Mesenchymal stem cell (in vitro differentiated cells and primary cell): ENCODE data around the gene PCDHB14.
A peak's percentile ranks its signal among the peaks of the same experiment; 100 is the strongest.
"Not testable (repeated sequence)": the region's sequence is repeated elsewhere in the genome, so short reads cannot be mapped to it uniquely, and the experiment has no call there.

ENCODE experiments used
- DNase-seq: peaks from one replicate; pipeline ENCODE4 v3.0.0-alpha.2; 2013
- H2AFZ ChIP-seq: one replicate; pipeline ENCODE4 v1.6.1; 2013; ENCODE audit warnings: low read depth, mild to moderate bottlenecking, control low read depth, inconsistent platforms, low read length, moderate library complexity
- H2AK5ac ChIP-seq: 2 replicates; pipeline ENCODE4 v1.6.1; 2013; ENCODE audit warnings: low read length, moderate library complexity, mild to moderate bottlenecking, inconsistent platforms; ENCODE audit not compliant: severe bottlenecking
- H2BK120ac ChIP-seq: one replicate; pipeline ENCODE4 v1.6.1; 2013; ENCODE audit warnings: low read depth, mild to moderate bottlenecking, inconsistent platforms, low read length, moderate library complexity
- H2BK12ac ChIP-seq, 2 experiments: one replicate each; pipeline ENCODE4 v1.6.1; 2013; ENCODE audit warnings: inconsistent platforms in 2 of 2, low read length in 2 of 2, mild to moderate bottlenecking in 2 of 2, moderate library complexity in 2 of 2, control low read depth in 1 of 2
- H2BK15ac ChIP-seq: one replicate; pipeline ENCODE4 v1.6.1; 2013; ENCODE audit warnings: mild to moderate bottlenecking, low read depth, inconsistent platforms; ENCODE audit not compliant: poor library complexity, severe bottlenecking
- H2BK5ac ChIP-seq: 2 replicates; pipeline ENCODE4 v1.6.1; 2013; ENCODE audit warnings: low read depth, mild to moderate bottlenecking, low read length, control low read depth, inconsistent platforms; ENCODE audit not compliant: poor library complexity, severe bottlenecking
- H3K14ac ChIP-seq, 2 experiments: one replicate each; pipeline ENCODE4 v1.6.1; 2013; ENCODE audit warnings: inconsistent platforms in 2 of 2, low read length in 2 of 2, control low read depth in 1 of 2, mild to moderate bottlenecking in 1 of 2, moderate library complexity in 1 of 2
- H3K18ac ChIP-seq, 2 experiments: one replicate each; pipeline ENCODE4 v1.6.1; 2013; ENCODE audit warnings: inconsistent platforms in 2 of 2, low read length in 2 of 2, control low read depth in 1 of 2, low read depth in 1 of 2, mild to moderate bottlenecking in 1 of 2
- H3K23ac ChIP-seq, 2 experiments: one replicate each; pipeline ENCODE4 v1.6.1; 2013; ENCODE audit warnings: inconsistent platforms in 2 of 2, low read length in 2 of 2, mild to moderate bottlenecking in 2 of 2, moderate library complexity in 2 of 2, control low read depth in 1 of 2
- H3K27ac ChIP-seq: 2 replicates; pipeline ENCODE4 v1.5.1; 2013; ENCODE audit warnings: mild to moderate bottlenecking, moderate library complexity, low read length, control low read depth, inconsistent platforms; ENCODE audit not compliant: poor library complexity, severe bottlenecking
- H3K27me3 ChIP-seq, 2 experiments: 2 replicates each; pipeline versions ENCODE4 v1.6.1 to v1.7.0; 2013; ENCODE audit warnings: low read length in 2 of 2, mild to moderate bottlenecking in 2 of 2, moderate library complexity in 2 of 2, control low read depth in 1 of 2, inconsistent platforms in 1 of 2; ENCODE audit not compliant: control insufficient read depth in 1 of 2, insufficient read depth in 1 of 2
- H3K36me3 ChIP-seq, 2 experiments: 2 replicates each; pipeline versions ENCODE4 v1.6.1 to v1.7.0; 2013; ENCODE audit warnings: low read length in 2 of 2, control low read depth in 1 of 2, inconsistent platforms in 1 of 2, low read depth in 1 of 2, mild to moderate bottlenecking in 1 of 2; ENCODE audit not compliant: insufficient read depth in 2 of 2, control insufficient read depth in 1 of 2
- H3K4ac ChIP-seq, 2 experiments: one replicate each; pipeline ENCODE4 v1.6.1; 2013; ENCODE audit warnings: inconsistent platforms in 2 of 2, low read length in 2 of 2, mild to moderate bottlenecking in 2 of 2, moderate library complexity in 2 of 2, control low read depth in 1 of 2, low read depth in 1 of 2
- H3K4me1 ChIP-seq: 2 replicates; pipeline ENCODE4 v1.6.1; 2013; ENCODE audit warnings: low read depth, low read length, control low read depth; ENCODE audit not compliant: control insufficient read depth, insufficient read depth
- H3K4me2 ChIP-seq: 2 replicates; pipeline ENCODE4 v1.6.1; 2013; ENCODE audit warnings: low read length, mild to moderate bottlenecking, inconsistent platforms; ENCODE audit not compliant: poor library complexity, severe bottlenecking
- H3K4me3 ChIP-seq, 2 experiments: 2 replicates each; pipeline versions ENCODE4 v1.5.1 to v1.7.0; 2013; ENCODE audit warnings: low read length in 2 of 2, mild to moderate bottlenecking in 2 of 2, control low read depth in 1 of 2, low read depth in 1 of 2; ENCODE audit not compliant: insufficient read depth in 1 of 2
- H3K79me1 ChIP-seq: replicated peaks from 2 replicates; pipeline ENCODE4 v1.6.1; 2013; ENCODE audit warnings: mild to moderate bottlenecking, control low read depth, low read length, inconsistent platforms; ENCODE audit not compliant: poor library complexity, severe bottlenecking
- H3K9ac ChIP-seq: 2 replicates; pipeline ENCODE4 v1.7.0; 2013; ENCODE audit warnings: mild to moderate bottlenecking, low read length, moderate library complexity
- H3K9me3 ChIP-seq: 2 replicates; pipeline ENCODE4 v1.7.0; 2013; ENCODE audit warnings: mild to moderate bottlenecking, low read length; ENCODE audit not compliant: control insufficient read depth
- H4K8ac ChIP-seq: one replicate; pipeline ENCODE4 v1.6.1; 2013; ENCODE audit warnings: inconsistent platforms, mild to moderate bottlenecking, low read length, moderate library complexity
- H4K91ac ChIP-seq: one replicate; pipeline ENCODE4 v1.6.1; 2013; ENCODE audit warnings: mild to moderate bottlenecking, low read length, inconsistent platforms
- WGBS: methylation state at CpG from one replicate; pipeline ENCODE4 v1.1.7; 2013; ENCODE audit warnings: mixed read lengths; 5-methylcytosine and 5-hydroxymethylcytosine counted together

PCDHB14 gene

GRCh38 chr5:141235922-141236321, 12.8 kb downstream of the PCDHB14 start:
- not testable (repeated sequence) for H3K4me1 ChIP-seq, H2BK120ac ChIP-seq, H2BK5ac ChIP-seq

GRCh38 chr5:141236516-141237313, 13.6 kb downstream of the PCDHB14 start:
- Histone ChIP-seq H3K4me2 (no peak overlapping the region), H4K91ac (no peak overlapping the region), H3K36me3 (peaks cover 0 to 2% of the 10 kb centered on the region in 2 experiments), H2BK5ac (no peak overlapping the region), H3K4ac (no peak overlapping the region), H2BK120ac (no peak overlapping the region), H2AFZ (no peak overlapping the region), H2AK5ac (no peak overlapping the region), H3K9ac (no peak overlapping the region), H3K4me3 (peak overlapping the region in 1 of 2 experiments; percentile 7), H3K23ac (no peak overlapping the region), H3K27ac (no peak overlapping the region), H3K14ac (no peak overlapping the region), H3K27me3 (no peaks in the 10 kb centered on the region), H2BK15ac (no peak overlapping the region), H4K8ac (no peak overlapping the region), H2BK12ac (no peak overlapping the region), H3K18ac (no peak overlapping the region), H3K9me3 (peaks cover 97% of the 10 kb centered on the region), H3K79me1 (peaks cover 1% of the 10 kb centered on the region), H3K4me1 (no peaks in the 10 kb centered on the region)
- DNase-seq = no peak
- 96% methylated on average over 31 of the region's 32 CpGs for WGBS

More at GRCh38 chr5:141235922-141236321, 12.8 kb downstream of the PCDHB14 start:
- not testable (repeated sequence) for H3K4ac ChIP-seq, H2BK12ac ChIP-seq, H3K23ac ChIP-seq, H2AK5ac ChIP-seq, DNase-seq, H3K27ac ChIP-seq, H3K79me1 ChIP-seq, H3K36me3 ChIP-seq, H3K4me3 ChIP-seq, H2BK15ac ChIP-seq, H4K8ac ChIP-seq, H4K91ac ChIP-seq, H3K18ac ChIP-seq, H3K9ac ChIP-seq, H3K4me2 ChIP-seq, H3K27me3 ChIP-seq, H2AFZ ChIP-seq, H3K14ac ChIP-seq
- peaks cover 95% of the 10 kb centered on the region for H3K9me3 ChIP-seq
- WGBS = 94% methylated on average over 40 of the region's 40 CpGs

GRCh38 chr5:141241496-141241895, 18.4 kb downstream of the PCDHB14 start:
- Histone ChIP-seq H3K36me3 (peaks cover 0 to 3% of the 10 kb centered on the region in 2 experiments), H4K91ac (peak overlapping the region; percentile 28), H3K14ac (no peak overlapping the region), H3K23ac (no peak overlapping the region), H3K4me1 (no peaks in the 10 kb centered on the region), H3K27ac (no peak overlapping the region), H4K8ac (no peak overlapping the region), H3K4ac (no peak overlapping the region), H3K27me3 (no peaks in the 10 kb centered on the region), H3K9ac (no peak overlapping the region), H3K79me1 (no peaks in the 10 kb centered on the region), H3K9me3 (peaks cover 100% of the 10 kb centered on the region), H2BK15ac (no peak overlapping the region), H2BK120ac (no peak overlapping the region), H2AFZ (no peak overlapping the region), H3K4me2 (no peak overlapping the region), H2BK5ac (no peak overlapping the region), H3K4me3 (peak overlapping the region in 1 of 2 experiments; percentile 1), H3K18ac (no peak overlapping the region), H2AK5ac (no peak overlapping the region), H2BK12ac (no peak overlapping the region)
- no peak for DNase-seq
- WGBS = 95% methylated on average over 42 of the region's 43 CpGs

GRCh38 chr5:141245250-141245717, 22.1 kb downstream of the PCDHB14 start, which contains the start of gene PCDHB15:
PCDHB15 (plus strand) TSS chr5:141245395; CDS start chr5:141245579, 184 bp downstream.
- H2BK15ac ChIP-seq = no peak within 1 kb of the TSS
- 39% methylated on average over 16 of the region's 16 CpGs for WGBS

More at GRCh38 chr5:141245250-141245717, 22.1 kb downstream of the PCDHB14 start, which contains the start of gene PCDHB15:
- H3K4me3 ChIP-seq = peak within 1 kb of the TSS in 1 of 2 experiments; percentile 53
- no peak within 1 kb of the TSS for H3K4ac ChIP-seq
- H2AK5ac ChIP-seq = no peak within 1 kb of the TSS
- peaks cover 0 to 9% of the 10 kb centered on the region in 2 experiments for H3K36me3 ChIP-seq
- peaks cover 95% of the 10 kb centered on the region for H3K9me3 ChIP-seq
- no peak within 1 kb of the TSS for H2BK5ac ChIP-seq
- peak; percentile 4 for DNase-seq
- no peak within 1 kb of the TSS for H3K9ac ChIP-seq
- no peak within 1 kb of the TSS for H3K27ac ChIP-seq
- H2BK12ac ChIP-seq = no peak within 1 kb of the TSS
- H3K14ac ChIP-seq = no peak within 1 kb of the TSS
- H3K79me1 ChIP-seq = no peaks in the 10 kb centered on the region
- H3K4me1 ChIP-seq = no peaks in the 10 kb centered on the region
- H3K4me2 ChIP-seq = no peak within 1 kb of the TSS
- no peak within 1 kb of the TSS for H3K23ac ChIP-seq
- H4K91ac ChIP-seq = no peak within 1 kb of the TSS
- H2BK120ac ChIP-seq = no peak within 1 kb of the TSS
- no peak within 1 kb of the TSS for H3K18ac ChIP-seq
- H3K27me3 ChIP-seq = no peaks in the 10 kb centered on the region
- H4K8ac ChIP-seq = no peak within 1 kb of the TSS
- H2AFZ ChIP-seq = no peak within 1 kb of the TSS
